AG09319 (cell line): Measurements from ENCODE around the gene MAN2C1.

Experiments used
- DNase-seq: peaks from one replicate; pipeline ENCODE4 v3.0.0-alpha.2; 2010; ENCODE audit warnings: low read depth; ENCODE audit errors: extremely low read depth
- TF ChIP-seq, protein P1 (sequence below): IDR thresholded peaks from 2 replicates; pipeline ENCODE4 v1.5.1; 2011; ENCODE audit warnings: low read depth, mild to moderate bottlenecking, inconsistent platforms, low read length, moderate library complexity

The MAN2C1 gene

DNA sequence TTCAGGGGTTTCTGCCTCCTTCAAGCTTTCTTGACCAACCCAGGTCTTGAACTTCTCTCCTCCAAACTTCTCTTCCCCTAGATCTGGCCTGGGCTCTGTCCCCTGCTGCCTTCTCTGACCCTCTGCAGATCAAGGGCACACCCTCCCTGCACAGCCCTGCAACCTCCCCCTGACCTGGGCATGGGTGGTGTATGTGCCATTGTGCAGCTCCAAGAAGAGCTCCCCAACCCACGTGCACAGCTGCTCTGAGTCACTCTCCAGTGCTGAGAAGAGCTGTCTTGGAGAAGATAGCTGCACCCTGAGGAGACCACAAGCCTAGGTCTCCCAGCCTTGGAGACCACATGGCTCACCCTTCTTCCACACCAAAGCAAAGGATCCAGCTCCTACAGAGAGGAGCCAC is 8.0 kb downstream of the MAN2C1 start:
- TF ChIP-seq, protein P1, sequence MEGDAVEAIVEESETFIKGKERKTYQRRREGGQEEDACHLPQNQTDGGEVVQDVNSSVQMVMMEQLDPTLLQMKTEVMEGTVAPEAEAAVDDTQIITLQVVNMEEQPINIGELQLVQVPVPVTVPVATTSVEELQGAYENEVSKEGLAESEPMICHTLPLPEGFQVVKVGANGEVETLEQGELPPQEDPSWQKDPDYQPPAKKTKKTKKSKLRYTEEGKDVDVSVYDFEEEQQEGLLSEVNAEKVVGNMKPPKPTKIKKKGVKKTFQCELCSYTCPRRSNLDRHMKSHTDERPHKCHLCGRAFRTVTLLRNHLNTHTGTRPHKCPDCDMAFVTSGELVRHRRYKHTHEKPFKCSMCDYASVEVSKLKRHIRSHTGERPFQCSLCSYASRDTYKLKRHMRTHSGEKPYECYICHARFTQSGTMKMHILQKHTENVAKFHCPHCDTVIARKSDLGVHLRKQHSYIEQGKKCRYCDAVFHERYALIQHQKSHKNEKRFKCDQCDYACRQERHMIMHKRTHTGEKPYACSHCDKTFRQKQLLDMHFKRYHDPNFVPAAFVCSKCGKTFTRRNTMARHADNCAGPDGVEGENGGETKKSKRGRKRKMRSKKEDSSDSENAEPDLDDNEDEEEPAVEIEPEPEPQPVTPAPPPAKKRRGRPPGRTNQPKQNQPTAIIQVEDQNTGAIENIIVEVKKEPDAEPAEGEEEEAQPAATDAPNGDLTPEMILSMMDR, result no peak
- no peak for DNase-seq

DNA sequence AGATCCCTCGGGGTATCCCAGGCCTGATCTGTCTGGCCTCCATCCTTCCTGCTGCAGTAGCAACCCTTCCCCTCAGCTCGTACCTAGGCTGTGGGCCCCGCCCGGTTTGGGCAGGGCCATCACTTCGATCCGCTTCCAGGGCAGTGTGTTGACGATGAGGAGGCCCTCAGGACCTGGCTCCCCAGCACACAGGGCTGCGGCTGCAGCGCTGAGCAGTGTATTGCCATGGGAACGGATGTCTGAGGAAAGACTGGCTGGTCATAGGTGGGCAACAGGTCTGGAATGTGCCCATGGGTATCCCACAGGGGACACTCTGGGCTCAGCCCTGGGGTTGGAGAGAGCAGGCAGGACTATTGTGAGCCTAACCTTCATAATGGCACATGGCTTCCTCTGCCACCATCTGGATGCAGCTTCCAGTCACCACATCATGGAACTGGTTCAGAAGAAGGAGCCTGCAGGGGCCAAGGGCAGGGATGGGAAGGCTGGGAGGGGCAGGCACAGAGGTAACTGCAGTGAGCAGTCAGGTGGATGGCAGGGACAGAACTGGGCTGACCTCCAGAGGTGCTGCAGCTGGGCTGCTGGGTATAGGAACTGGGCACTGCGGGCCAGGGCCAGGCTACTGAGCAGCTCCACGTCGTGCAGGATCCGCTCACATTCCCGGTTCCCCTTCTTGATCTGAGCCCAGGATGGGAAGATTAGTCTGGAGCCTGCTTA is 8.7 kb downstream of the MAN2C1 start:
- TF ChIP-seq, protein P1, result no peak

DNA sequence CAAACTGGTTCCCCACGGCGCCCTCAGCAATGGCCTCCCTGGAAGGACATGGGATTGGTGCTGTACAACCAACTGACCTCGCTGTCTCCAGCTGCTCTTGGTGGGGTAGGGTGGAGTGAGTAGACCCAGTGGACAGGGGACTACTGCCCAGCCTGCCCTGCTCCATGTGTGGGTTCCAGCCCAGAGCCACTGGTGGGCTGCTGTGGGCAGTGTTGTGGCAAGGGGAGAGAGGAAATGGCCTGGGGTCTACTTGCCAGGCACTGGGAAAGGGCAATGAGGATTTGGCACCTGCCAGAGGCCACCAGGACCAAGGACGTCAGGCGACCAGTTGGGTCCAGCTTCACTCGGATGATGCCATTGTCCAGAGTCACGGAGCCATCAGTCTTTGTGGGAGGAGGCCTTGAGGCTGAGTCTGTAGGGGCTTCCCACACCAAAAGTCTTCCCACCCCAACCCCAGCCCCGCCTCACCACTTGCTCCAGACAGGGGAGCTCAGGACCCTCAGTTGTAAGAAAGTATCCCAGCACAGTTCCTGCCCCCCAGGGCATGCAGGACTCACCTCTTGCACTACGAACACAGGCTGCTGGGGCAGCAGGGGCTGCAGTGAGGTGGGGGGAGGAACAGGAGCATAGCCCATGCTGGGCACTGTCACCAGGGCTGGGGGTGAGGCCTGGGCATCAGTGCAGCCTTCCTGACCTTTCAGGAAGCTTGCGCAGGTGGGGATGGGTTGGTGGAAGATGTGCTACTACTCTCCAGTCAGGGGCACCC is 9.5 kb downstream of the MAN2C1 start:
- DNase-seq, result no peak
- TF ChIP-seq, protein P1, result no peak

More for the DNA sequence above, 8.7 kb downstream of the MAN2C1 start:
- DNase-seq, result no peak

DNA sequence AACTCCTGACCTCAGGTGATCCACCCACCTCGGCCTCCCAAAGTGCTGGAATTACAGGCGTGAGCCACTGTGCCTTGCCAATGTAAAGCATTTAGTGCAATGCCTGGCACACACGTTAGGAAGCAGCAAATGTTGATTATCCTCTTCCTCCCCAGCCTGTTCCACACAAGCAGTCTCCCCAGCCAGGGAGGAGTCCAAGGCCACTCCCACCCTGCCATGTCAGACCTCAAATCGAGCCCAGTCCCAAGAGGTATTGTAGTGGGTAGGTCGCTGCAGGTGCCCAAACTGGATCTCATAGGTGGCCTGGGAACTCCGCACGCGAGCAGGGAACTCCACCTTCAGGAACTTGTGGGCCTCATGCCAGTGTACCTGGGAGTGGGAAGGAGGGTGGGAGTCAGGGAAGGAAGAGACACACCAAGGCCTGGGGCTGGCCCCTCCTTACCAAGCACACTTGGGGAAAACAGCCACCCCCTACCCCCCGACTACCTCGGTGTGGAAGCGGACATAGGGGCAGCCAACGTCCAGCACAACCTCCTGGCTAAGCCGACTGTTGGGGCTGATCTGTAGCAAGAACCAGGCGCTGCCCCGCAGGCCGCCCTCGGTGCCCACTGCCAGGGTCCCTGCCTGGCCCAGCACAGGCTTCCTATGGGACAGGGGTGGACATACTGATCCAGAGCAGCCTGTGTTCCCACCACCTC is 10.3 kb downstream of the MAN2C1 start:
- TF ChIP-seq, protein P1, result no peak
- DNase-seq, result no peak

DNA sequence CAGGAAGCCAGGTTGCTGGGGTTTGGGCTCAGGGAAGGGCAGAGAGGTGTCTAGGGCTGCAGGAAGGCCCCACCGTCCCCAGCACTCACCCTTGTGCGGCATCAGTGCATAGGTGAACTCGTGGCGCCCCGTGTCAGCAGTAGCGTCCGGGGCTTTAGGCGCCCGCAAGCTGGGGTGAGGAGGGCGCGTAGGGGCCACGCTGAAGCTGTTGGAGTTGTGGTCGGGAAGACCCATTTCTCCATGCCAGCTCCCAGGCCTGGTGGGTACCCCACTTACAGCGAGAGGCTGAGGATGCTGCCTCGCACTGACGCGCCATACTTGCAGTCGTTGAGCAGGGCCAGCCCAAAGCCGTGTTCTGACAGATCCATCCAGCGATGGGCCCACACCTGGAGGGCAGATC is 11.9 kb downstream of the MAN2C1 start:
- DNase-seq, result no peak

DNA sequence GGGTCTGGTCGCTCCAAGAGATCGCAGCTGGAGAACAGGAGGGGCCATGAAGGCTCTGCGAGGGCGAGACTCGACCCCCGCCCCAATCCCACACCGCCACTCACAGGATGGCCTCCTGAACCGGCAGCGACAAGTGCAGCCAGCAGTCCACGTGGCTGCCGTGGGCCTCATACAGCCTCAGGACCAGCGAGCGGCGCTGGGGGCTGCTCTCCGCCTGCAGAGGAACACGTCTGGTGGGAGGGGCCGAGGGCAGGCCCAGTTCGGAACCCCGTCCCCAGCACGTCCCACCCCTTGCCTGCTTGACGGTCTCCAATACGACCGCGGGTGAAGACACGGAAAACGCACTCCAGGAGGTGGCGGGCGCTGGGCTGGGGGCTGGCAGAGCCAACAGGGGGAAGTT is 12.4 kb downstream of the MAN2C1 start:
- no peak for DNase-seq
- TF ChIP-seq, protein P1, result no peak

More for the DNA sequence above, 11.9 kb downstream of the MAN2C1 start:
- TF ChIP-seq, protein P1, result no peak

DNA sequence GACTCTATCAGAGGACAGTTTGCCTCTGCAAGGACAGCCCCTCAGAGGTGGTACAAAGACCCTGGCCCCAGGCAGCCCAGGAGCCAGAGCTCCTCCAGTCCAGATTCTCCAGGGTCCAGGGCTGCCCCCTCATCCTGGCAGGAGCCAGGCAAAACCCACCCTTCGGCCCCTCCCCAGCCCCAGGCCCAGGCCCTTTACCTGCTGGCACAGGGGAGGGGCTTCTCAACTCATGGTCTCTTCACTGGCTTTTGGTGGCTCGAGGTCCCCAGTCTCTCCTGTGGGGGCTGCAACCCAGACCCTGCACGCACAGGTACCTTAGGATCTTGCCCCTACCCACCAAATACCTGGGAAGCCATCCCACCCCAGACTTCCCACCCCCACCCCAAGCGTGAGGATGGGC is 13.0 kb downstream of the MAN2C1 start:
- TF ChIP-seq, protein P1, result no peak
- DNase-seq, result no peak
